GM13977 (cell line): ENCODE results near the gene CHST14.

Source experiments
- DNase-seq: peaks from one replicate; pipeline ENCODE4 v3.0.0; 2012; ENCODE audit warnings: low spot score
- CTCF ChIP-seq: IDR thresholded peaks from 2 replicates; pipeline ENCODE4 v1.5.1; 2012; ENCODE audit warnings: mild to moderate bottlenecking, control low read depth; ENCODE audit not compliant: insufficient read depth; ENCODE audit errors: extremely low read depth, missing control alignments
- in situ Hi-C: fragments of 300-500 bp; cut with MboI; formaldehyde crosslinking; loops from one replicate; pipeline ENCODE4 v1.12.0; 2022; ENCODE audit warnings: low sequenced_read_pairs, low pct_unique_long_range_greater_than_20kb, mixed read lengths, inconsistent platforms; ENCODE audit not compliant: unreplicated experiment

Gene CHST14

GRCh38 chr15:40500568-40501330 lies 30.0 kb downstream of the CHST14 start:
- no peak for TF ChIP-seq CTCF
- DNase-seq: no peak
- in situ Hi-C loops: no loop called here

- DNase-seq: no peak
- in situ Hi-C loops: no loop called here
- TF ChIP-seq CTCF: no peak
Observed at GRCh38 chr15:40501487-40501886, 30.7 kb downstream of the CHST14 start.

- DNase-seq: peak; percentile 78
- peak; percentile 65 for TF ChIP-seq CTCF
- in situ Hi-C loops: no loop called here
Observed at GRCh38 chr15:40506964-40507571, 36.3 kb downstream of the CHST14 start.

- no peak for DNase-seq
- in situ Hi-C loops: no loop called here
- TF ChIP-seq CTCF: no peak
Observed at GRCh38 chr15:40508216-40508615, 37.4 kb downstream of the CHST14 start.

- no peak for TF ChIP-seq CTCF
- in situ Hi-C loops: no loop called here
- DNase-seq: no peak
Observed at GRCh38 chr15:40510201-40510600, 39.4 kb downstream of the CHST14 start.

- peak; percentile 58 for DNase-seq
- no peak for TF ChIP-seq CTCF
- in situ Hi-C loops: no loop called here
Observed at GRCh38 chr15:40511093-40511471, 40.3 kb downstream of the CHST14 start.
